HG02938 (cell line): ENCODE data around the gene PACS1.

Experiments
- ATAC-seq: cut with Tn5 transposase; IDR thresholded peaks from one replicate; pipeline ENCODE4 v1.9.1; 2021; ENCODE audit warnings: mild to moderate bottlenecking, moderate library complexity; ENCODE audit not compliant: unreplicated experiment

PACS1 gene

DNA sequence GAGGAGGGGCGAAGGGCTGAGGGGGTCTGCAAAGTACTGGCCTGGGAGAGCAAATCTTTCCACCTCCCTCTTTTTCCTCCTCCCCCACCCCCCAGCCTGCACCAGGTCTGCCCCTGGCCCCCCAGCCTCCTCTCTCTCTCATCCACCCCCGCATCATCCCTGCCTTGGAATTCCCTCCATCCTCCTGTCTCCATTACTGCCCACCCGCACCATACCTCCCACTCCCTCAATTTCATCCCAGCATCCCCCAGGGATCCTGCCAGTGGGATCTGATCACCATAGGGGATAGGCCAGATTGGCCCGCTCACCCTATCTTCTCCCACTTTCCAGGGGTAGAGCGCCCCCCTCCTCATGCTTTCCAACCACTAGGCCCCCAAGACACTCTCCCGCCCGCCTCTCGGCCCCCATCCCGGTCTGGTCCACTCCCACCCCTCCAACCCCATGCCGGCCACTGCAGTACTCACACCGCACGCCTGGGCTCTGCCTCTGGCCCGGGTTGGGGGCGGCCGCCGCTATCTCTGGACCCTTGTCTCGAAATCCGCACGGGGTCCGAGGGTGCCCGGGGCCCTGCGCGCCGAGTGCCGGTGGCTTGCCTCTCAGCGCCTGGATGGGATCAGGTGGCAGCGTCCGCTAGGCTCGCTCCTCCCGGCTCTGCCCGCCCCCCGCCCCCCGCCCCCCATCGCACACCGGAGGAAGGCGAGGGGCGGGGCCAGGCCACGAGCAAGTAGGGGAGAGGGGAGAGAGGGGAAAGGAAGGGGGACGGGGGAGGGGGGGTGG lies 21.3 kb upstream of the PACS1 start, which contains the start of gene GAL3ST3:
Gene GAL3ST3, minus strand, starts transcription at position 615 of the 777 bp plus-strand sequence. CDS start 3,746 bp downstream, outside the sequence.
- no peak for ATAC-seq

DNA sequence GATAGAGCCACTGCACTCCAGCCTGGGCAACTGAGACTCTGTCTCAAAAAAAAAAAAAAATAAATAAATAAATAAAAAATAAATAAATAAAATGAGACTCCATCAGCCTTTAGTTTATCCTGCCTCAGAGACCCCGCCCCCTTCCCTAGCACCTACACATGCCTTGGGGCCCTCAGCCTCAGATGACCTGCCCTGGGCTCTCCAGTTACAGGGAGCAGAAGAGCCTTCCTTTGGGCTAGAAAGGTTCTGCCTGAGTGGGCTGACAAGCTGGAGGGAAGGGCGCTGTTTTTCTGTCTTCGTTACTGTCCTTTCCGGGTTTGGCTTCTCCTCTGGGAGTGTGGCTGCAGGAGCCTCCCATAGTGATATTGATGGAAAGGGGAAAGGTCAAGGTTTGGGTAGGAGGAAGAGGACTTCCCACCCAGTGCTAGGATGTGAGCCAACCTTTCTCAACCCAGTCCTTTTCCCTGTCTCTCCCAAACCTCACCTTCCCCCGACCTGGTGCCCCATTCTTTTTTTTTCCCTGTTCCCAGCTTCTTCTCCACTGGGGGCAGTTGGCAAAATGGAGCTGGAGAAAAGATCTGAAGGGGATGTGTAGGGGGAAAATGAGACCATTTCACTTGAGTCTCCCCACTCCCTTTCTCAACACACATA lies 19.4 kb upstream of the PACS1 start:
- no peak for ATAC-seq

DNA sequence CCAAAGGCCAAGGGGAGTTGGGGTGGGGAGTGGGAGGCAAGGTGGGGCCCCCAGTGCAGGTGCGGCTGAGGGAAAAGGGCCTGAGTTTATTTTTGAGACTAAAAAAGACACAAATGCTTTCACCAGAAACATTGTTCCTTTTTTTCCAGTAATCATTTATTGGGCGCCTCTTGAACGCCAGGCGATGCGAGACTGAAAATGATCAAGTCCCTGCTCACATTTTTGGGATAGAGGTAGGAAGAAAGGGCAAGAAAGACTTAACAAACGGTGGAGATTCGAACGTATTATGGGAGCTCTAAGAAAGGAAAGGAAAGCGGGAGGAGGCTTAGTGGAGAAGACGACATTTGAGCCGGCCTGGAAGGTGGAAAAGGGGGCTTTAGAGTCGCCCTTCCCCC lies 18.7 kb upstream of the PACS1 start:
- ATAC-seq: no peak

DNA sequence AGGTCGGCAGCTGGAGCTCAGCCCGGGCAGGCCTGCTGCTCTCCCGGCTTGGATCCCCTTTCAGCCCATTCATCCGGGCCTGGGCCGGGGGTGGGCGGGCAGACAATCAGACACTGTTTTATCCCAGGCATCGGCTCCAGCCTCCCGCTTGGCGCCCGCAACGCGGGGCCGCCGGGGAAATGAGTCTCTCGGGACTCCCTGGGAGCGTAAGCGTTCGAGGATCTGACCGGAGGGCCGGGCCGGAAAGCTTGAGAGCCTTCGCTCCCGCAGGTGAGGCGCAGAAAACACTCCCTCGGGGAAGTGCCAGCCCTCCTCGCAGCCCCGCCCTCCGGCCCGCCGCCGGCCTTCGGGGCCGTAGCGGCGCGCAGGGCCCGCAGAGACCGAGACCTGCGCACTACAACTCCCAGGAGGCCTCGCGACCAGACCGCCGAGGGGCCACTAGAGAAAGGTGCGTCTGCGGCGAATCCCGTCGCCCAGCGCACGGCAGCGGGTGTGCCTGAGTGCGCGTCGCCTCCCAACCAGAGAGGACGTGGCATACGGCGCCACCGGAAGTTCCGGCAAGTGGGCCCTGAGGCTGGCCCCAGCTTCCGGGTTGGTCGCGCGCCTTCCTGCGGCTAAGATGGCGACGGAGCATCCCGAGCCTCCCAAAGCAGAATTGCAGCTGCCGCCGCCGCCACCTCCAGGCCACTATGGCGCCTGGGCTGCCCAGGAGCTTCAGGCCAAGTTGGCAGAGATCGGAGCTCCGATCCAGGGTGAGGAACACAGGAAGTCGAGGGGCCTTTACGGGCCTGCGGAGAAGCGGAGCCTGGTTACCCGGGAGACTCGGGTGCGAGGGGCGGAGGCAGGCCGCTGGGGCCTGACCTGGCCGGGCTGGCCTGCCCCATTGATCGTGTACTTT lies 18.1 kb upstream of the PACS1 start, which contains the start of gene SF3B2:
Gene SF3B2, plus strand, starts transcription at position 599 of the 898 bp plus-strand sequence. Its CDS starts 21 bp downstream, at position 620.
- peak; percentile 93 for ATAC-seq

DNA sequence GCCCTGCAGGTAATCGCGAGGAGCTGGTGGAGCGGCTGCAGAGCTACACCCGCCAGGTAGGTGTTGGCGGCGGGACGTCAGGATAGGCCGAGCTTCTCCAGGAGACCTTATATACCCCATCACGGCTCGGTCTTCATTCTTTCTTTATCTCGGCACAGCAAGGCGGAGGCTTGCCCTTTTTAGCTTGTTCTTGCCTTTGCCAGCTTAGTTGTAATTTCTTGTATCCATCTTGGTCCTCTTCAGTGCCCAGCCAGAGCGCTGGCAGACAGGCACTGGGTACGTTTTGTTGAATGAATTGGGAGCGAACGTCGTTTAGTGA lies 17.4 kb upstream of the PACS1 start:
- no peak for ATAC-seq

DNA sequence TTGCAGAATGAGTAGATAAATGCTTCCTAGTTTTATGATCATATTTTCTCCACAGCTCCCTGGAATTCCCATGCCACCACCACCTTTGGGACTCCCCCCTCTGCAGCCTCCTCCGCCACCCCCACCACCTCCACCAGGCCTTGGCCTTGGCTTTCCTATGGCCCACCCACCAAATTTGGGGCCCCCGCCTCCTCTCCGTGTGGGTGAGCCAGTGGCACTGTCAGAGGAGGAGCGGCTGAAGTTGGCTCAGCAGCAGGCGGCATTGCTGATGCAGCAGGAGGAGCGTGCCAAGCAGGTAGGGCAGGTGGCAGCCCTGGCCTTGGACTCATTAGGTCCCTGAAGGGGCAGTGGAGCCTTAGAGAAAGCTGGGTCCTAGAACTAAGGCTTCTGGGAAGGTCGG lies 15.1 kb upstream of the PACS1 start:
- no peak for ATAC-seq

DNA sequence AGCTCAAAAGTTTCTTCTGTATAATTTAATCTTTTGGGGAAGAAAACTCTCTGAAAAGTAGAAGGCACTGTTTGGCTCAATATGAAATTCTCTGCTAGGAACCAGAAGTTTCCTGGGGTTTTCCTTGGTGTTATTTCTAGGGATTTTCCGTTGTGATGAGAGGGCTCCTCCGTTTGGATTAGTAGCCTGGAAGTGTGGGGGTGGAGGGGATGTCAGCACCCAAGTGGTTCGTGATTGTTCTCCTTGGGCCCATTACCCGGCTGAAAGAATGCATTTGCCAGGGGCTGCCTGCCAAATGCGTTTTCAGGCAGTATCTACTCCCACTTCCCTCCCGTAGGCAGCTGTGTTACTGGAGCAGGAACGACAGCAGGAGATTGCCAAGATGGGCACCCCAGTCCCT lies 13.6 kb upstream of the PACS1 start:
- no peak for ATAC-seq

DNA sequence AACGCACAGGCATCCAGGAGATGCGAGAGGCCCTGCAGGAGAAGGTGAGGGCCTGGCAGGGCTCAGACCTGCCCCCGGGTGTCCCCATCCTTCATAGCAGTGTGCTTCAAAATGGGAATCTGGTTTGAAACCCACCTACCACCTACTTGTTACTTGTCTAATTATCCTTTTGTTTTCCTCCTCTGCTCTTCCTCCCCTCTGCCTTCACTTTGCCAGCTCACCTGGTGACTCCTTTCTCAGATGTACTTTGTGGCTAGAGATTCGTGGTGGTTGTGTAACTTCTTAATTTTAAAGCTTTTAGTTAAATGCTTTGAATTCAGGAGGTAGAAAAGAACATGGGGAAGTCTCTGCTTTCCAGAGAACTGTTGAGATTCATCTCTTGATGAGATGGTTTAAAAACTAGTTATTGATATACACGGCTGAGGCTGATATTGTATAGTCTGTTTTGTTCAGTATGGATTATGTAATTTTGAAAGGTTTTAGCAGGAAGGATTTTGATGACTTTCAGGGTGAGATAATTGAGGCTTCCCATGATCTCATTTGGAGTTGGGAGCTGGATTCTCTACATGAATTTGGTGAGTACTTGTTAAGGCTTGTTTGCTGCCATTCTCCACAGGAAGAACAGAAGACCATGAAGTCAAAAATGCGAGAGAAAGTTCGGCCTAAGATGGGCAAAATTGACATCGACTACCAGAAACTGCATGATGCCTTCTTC lies 9.9 kb upstream of the PACS1 start:
- ATAC-seq: no peak

DNA sequence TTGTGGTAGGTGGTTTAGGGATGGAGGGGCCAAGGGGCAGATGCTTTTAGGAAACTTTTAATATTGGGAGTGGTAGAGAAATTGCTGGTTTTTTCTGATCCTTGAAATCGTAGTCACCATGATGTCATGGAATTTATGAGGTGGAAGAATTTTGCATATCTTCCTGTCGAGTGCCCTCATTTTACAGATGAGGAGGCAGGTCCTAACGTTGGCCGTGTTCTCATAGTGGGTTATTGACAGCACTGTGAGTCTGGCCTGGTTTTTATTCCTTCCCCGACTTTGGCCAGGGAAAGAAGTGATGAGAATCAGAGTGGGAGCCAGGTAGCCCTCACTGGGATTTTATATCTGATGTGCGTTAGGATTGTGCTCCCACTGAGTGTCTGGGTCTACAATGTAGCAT lies 8.8 kb upstream of the PACS1 start:
- no peak for ATAC-seq

DNA sequence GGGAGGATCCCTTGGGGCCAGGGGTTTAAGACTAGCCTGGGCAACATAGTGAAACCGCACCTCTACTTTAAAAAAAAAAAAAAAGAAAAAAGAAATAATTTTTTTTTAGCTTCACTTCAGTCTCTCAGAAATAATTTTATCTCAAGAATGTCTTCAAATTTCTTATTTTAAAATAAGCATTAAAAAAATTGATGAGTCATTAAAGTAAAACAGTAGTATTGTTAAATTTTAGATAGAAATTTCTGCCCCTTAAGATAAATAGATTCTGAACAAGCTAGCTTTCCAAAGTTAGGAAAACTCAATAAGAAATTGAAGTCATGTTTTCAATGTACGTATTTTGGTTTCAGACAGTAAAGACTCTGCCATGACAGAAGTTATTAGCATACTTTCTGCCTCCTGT lies 7.7 kb upstream of the PACS1 start:
- ATAC-seq: no peak

DNA sequence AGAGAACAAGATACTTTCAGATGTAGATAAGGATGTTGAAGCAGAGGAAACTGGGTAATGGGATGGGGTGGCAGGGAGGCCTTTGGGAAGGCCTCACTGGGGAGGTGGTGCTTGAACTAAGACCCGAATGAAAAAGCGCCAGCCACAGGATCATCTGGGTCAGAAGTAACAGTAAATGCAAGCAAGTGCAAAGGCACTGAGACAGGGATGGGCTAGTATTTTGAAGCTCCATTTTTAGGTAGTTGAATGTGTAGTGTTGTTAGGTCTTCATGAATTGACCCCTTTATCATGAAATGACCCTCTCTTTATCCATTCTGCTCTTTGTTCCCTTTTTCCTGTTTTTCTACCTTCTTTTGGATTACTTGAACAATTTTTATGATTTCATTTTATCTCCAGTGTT lies 6.2 kb upstream of the PACS1 start:
- ATAC-seq: no peak

DNA sequence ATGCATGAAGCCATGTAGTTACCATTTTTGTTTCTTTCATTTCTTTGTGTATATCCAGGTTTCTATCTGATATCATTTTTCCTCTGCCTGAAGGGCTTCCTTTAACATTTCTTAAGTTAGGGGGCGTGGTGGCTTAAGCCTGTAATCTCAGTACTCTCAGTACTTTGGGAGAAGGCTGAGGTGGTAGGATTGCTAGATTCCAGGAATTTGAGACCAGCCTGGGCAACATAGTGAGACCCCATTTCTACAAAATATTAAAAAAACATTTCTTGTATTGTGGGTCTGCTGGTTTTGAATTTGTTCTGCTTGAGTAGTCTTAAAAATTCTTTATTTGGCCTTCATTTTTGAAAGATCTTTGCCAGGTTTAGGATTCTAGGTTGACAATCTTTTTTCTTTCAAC lies 5.5 kb upstream of the PACS1 start:
- ATAC-seq: no peak

DNA sequence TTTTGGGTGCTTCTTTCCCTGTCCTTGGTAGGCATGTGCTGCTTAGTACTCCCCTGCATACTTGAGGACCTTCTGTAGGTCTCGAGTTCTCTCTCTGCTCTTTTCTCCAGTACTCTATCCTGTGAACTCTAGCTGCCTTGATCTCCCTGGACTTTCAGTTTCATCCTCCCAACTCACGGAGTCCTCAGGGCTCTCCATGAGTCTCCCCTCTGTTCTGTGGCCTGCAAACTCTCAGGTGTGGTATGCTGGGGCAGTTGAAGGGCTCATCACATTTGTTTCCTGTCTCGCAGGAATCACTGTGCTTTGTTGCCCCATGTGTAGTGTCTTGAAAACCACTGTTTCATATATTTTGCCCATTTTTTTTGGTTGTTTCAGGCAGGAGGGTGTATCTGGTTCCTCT lies 3.3 kb upstream of the PACS1 start:
- ATAC-seq: no peak

DNA sequence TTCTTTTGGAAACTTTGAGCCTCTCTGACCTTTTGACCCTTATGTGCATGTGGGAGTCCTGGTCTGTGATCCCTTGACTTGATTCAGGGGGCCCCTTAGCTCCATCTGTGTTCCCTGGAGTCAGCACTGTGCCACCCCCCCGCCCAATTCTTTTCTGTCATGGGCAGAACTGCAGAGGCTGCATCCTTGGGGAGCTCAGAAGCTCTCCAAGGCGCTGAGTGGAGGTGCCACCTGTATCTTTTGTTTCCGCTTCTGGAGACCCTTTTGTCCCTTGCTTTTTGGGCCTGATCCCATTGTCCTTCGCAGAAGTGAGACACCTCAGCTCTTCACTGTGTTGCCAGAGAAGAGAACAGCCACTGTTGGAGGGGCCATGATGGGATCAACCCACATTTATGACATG lies 2.4 kb upstream of the PACS1 start:
- ATAC-seq: no peak

DNA sequence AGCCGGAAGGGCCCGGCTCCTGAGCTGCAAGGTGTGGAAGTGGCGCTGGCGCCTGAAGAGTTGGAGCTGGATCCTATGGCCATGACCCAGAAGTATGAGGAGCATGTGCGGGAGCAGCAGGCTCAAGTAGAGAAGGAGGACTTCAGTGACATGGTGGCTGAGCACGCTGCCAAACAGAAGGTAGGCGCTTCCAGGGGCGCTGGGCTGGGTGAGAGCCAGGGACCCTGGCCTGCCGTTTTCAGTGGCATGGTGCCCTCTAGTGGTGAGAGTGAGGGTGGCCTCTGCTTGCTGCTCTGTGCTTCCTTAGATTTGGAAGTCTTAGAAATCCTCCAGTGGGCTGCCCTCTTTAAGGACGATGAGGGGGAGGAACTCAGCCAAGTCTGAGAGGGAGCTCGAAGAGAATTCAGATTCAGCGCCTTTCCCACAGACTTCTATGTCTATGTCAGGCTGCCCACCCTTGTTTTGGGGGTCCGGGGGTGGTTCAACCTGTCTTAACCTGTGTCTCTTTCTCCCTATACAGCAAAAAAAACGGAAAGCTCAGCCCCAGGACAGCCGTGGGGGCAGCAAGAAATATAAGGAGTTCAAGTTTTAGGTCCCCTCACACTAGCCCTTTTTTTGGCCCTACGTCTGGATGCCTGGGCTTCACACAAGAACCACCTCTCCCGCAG lies 1.8 kb upstream of the PACS1 start:
- ATAC-seq: no peak

DNA sequence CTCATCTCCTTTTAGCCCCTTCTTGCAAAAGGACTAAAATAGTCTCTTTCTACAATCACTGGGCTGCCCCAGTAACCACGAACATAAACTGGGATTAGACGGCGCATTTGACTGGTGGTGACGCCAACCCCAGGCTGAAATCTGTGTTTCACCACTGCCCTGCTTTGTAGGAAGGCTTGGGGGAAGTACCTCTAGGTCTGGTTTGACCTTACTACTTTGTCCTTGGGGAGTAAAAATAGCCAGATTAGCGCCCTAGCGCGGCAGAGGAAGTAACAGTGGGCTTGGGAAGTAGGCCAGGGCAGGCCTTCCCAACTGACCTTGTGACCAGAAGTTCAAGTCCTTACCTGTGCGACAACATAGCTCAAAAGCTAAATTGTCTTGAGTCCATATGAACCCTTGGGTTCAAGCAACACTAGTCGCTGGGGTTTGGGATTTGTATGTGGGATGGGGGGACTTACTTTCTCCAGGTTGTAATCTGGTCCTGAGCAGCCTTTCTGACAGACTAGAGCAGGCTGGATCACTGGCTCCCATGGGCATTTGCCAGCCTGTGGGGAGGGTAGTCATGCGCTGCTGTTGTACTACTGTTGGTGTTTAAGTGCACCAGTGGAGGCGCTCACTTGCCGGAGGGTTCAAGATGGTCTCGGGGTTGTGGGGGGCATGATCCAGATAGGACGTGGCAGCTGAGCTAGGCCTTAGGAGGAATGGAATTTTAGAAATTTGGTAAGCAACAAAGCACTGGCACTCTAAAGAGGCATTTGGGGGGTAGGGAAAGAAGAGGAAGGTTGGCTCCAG lies 953 bp upstream of the PACS1 start:
- ATAC-seq: no peak

DNA sequence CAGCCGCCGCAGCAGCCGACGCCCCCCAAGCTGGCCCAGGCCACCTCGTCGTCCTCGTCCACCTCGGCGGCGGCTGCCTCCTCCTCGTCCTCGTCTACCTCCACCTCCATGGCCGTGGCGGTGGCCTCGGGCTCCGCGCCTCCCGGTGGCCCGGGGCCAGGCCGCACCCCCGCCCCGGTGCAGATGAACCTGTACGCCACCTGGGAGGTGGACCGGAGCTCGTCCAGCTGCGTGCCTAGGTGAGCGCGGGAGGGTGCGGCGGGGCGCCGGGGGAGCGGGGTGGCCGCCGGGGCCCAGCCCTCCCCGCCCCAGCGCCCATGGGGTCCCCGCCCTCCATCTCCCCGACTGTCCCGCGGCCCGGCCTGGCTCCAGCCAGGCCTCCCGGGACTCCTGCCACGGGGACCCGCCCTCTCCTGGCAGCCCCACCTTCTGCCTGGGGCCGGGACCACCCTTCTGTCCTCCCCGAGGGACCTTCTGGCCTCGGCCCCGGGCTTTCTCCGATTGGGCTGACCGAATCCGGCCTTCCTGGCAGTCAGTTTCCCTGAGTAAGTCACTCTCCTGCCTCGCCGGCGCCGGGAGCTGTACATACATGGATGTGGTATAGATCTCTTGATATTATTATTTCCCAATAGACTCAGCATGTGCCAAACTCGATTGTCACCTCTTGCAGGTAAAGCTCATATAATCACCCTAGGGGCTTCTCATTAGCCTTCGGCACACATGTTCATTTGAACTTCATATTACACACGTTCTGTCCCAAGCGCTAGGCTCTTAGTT lies 720 bp downstream of the PACS1 start:
- no peak for ATAC-seq

DNA sequence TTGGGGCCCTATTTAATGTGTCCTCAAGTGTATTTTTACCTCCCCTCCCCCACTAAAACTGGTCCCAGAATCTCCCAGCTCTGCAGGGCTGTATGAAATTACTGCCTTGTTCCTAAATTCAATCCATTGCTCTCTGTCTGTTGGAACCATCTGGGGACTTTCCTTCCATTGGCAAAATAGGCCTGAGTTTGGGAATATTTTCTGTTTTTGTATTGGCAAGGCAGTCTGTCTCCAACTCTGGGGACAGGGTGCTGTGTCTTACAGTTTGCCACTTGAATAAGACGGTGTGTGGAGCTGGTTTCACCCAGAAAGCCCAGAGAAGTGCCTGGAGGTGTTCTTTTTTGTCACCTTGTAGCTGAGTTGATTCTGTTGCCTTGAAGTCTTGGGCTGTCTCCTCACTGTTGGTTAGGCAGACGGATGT lies 1.3 kb downstream of the PACS1 start:
- ATAC-seq: no peak

DNA sequence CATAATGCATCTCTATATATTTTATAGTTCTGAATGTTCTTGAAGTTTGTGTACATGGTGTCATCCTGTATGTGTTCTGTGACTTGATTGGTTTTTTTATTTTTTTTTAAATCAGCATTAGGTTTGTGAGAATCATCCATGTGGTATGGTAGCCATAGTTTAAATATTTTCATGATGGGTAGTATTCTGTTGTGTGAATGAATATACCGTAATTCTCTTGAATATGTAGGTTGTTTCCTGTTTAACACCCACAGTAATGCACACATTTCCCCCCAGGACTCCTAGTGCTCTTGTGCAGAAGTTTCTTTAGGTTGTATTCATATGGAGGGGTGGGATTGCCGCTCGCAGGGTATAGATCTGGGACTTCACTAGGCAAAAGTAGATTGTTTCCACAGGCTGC lies 2.0 kb downstream of the PACS1 start:
- ATAC-seq: no peak
